ENCODE data around the gene OR51B2.

Gene OR51B2

DNA sequence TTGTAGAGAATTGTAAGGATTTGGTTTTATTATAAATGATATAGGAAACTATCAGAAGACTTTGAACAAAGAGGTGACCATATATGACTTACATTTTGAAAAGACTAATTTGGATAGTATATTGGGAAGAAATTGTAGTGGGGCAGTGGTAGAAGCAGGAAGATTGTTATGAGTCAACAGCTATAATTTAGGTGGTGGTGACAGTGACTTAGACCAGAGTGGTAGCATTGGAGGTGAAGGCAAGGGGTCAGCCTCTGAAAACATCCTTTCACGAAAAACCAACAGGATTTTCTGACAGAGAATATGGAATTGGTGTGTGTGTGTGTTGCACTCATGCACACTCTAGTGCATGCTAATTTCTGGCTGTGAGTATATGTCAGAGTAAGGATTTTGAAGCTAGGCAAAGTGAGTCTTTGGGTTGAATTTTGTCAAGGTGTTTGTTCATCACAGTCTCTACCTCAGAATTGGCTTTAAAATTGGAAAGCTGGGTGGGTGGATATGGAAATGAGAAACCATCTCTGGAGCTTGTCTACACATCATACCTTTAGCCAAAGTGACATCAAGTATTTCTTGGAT, 46.2 kb downstream of the OR51B2 start:
- H3K27me3 Mint-ChIP-seq = peaks cover 5% of the 10 kb centered on the region
- H3K27ac Mint-ChIP-seq = no peak overlapping the region
- no peaks in the 10 kb centered on the region for H3K36me3 Mint-ChIP-seq
- no peaks in the 10 kb centered on the region for H3K9me3 Mint-ChIP-seq
- H3K4me1 Mint-ChIP-seq = no peaks in the 10 kb centered on the region
- H3K4me3 Mint-ChIP-seq = no peak overlapping the region

- no peak overlapping the region for H3K27ac Mint-ChIP-seq
- no peaks in the 10 kb centered on the region for H3K4me1 Mint-ChIP-seq
- no peaks in the 10 kb centered on the region for H3K9me3 Mint-ChIP-seq
- H3K36me3 Mint-ChIP-seq = no peaks in the 10 kb centered on the region
- H3K27me3 Mint-ChIP-seq = peaks cover 5% of the 10 kb centered on the region
- no peak overlapping the region for H3K4me3 Mint-ChIP-seq
Observed at GRCh38 chr11:5276697-5277096, 47.4 kb downstream of the OR51B2 start.

GRCh38 chr11:5275369-5276110, 48.6 kb downstream of the OR51B2 start:
- no peaks in the 10 kb centered on the region for H3K4me1 Mint-ChIP-seq
- no peak overlapping the region for H3K27ac Mint-ChIP-seq
- H3K4me3 Mint-ChIP-seq = no peak overlapping the region
- H3K36me3 Mint-ChIP-seq = no peaks in the 10 kb centered on the region
- no peaks in the 10 kb centered on the region for H3K9me3 Mint-ChIP-seq
- H3K27me3 Mint-ChIP-seq = peaks cover 8% of the 10 kb centered on the region

DNA sequence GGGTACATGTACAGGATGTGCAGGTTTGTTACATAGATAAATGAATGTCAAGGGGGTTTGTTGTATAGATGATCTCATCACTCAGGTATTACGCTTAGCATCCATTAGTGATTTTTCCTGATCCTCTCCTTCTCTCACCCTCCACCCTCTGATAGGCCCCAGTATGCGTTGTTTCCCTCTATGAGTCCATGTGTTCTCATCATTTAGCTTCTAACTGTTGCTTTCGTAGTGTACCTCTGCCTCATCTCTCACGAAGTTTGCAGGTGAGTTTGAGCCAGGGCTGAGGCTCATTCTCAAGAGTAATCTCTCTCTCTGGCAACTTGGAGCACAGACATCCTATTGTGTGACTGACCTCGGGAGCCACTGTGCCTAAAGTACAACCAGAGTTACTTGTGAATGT, 49.7 kb downstream of the OR51B2 start:
- no peaks in the 10 kb centered on the region for H3K4me1 Mint-ChIP-seq
- no peaks in the 10 kb centered on the region for H3K9me3 Mint-ChIP-seq
- H3K4me3 Mint-ChIP-seq = no peak overlapping the region
- H3K36me3 Mint-ChIP-seq = no peaks in the 10 kb centered on the region
- H3K27me3 Mint-ChIP-seq = peaks cover 8% of the 10 kb centered on the region
- no peak overlapping the region for H3K27ac Mint-ChIP-seq

Data from activated naive CD4-positive, alpha-beta T cell treated with anti-CD3 and anti-CD28 coated beads, Interleukin-2, amount 50 U/mL, for 24 hours (primary cell).